HepG2 (cell line): ENCODE measurements around the gene USP25. TPM values are rescaled to one million over a fixed set of nuclear protein-coding genes. Genes with fewer than 3 reads are reported as not detected.

ENCODE experiments used
- ATAC-seq: fragments of 200-7000 bp; cut with Tn5 transposase; 3 replicates; pipeline ENCODE4 v1.9.1; 2020; ENCODE audit warnings: mild to moderate bottlenecking, moderate library complexity
- BruUV-seq: library from RNA; stranded (reverse); fragments of 400-500 nt; replicated peaks from 2 replicates; lab custom pipeline; 2021; lab: Mats Ljungman, UMichigan
- CTCF ChIA-PET: fragments of 300-600 bp; formaldehyde crosslinking; extraction: SDS; loops from one replicate; lab custom pipeline; 2021; ENCODE audit warnings: low total read pairs, inconsistent platforms, low intra/inter-chr PET ratio; lab: Yijun Ruan, JAX
- POLR2A ChIA-PET: fragments of 350-600 bp; sonication (Branson Sonifier 250); formaldehyde crosslinking; loops from one replicate; lab custom pipeline; 2020; ENCODE audit warnings: antibody characterized with exemption, inconsistent platforms; lab: Yijun Ruan, JAX
- DNase-seq: peaks from one replicate; pipeline ENCODE4 v3.0.0-alpha.2; 2015; ENCODE audit warnings: low spot score
- FAIRE-seq: peaks from 3 replicates; lab custom pipeline; 2011; peaks lifted over from hg19 to GRCh38; lab: Jason Lieb, UNC
- H2AFZ ChIP-seq: one replicate; pipeline ENCODE4 v1.6.1; 2011; ENCODE audit warnings: low read length, inconsistent platforms
- H3K27ac ChIP-seq: fragments of 300-600 bp; 3 replicates; pipeline ENCODE4 v1.8.0; 2011; ENCODE audit warnings: mixed run types, mild to moderate bottlenecking, mixed read lengths, low read length, inconsistent platforms; ENCODE audit not compliant: insufficient read depth; ENCODE audit errors: extremely low read length
- H3K27me3 ChIP-seq, 2 experiments: fragments of 200-600 bp in 1 of 2; 2 replicates in 1 of 2; 3 replicates in 1 of 2; pipeline versions ENCODE4 v1.6.0 to v1.8.0; 2011; ENCODE audit warnings: low read length in 2 of 2, mild to moderate bottlenecking in 2 of 2, moderate library complexity in 2 of 2, inconsistent platforms in 1 of 2; ENCODE audit not compliant: insufficient read depth in 2 of 2, control insufficient read depth in 1 of 2
- H3K36me3 ChIP-seq, 2 experiments: fragments of 200-600 bp in 1 of 2; replicated peaks in 1 of 2; 2 replicates in 1 of 2; 3 replicates in 1 of 2; pipeline versions ENCODE4 v1.5.1 to v1.8.0; 2011; ENCODE audit warnings: low read length in 2 of 2, inconsistent platforms in 1 of 2; ENCODE audit not compliant: insufficient read depth in 2 of 2, control insufficient read depth in 1 of 2
- H3K4me1 ChIP-seq: 2 replicates; pipeline ENCODE4 v1.5.1; 2012; ENCODE audit warnings: low read length, inconsistent platforms; ENCODE audit not compliant: insufficient read depth
- H3K4me2 ChIP-seq: 2 replicates; pipeline ENCODE4 v1.6.0; 2011; ENCODE audit warnings: low read depth, low read length, inconsistent platforms
- H3K4me3 ChIP-seq, 3 experiments: fragments of 200-600 bp in 1 of 3; sonication (generic), shearing (Covaris generic) in 1 of 3; replicated peaks in 1 of 3; 2 replicates each; pipeline ENCODE4 v1.5.1; 2011 to 2016; ENCODE audit warnings: low read length in 3 of 3, inconsistent platforms in 2 of 3, low read depth in 2 of 3, mild to moderate bottlenecking in 2 of 3, control low read depth in 1 of 3, mixed read lengths in 1 of 3; ENCODE audit not compliant: insufficient read depth in 1 of 3
- H3K79me2 ChIP-seq: one replicate; pipeline ENCODE4 v1.6.1; 2011; ENCODE audit warnings: low read length, inconsistent platforms; ENCODE audit not compliant: insufficient read depth
- H3K9ac ChIP-seq: 2 replicates; pipeline ENCODE4 v1.6.0; 2011; ENCODE audit warnings: mild to moderate bottlenecking, low read depth, low read length, inconsistent platforms; ENCODE audit not compliant: insufficient read depth
- H3K9me3 ChIP-seq: 2 replicates; pipeline ENCODE4 v1.5.1; 2012; ENCODE audit warnings: mild to moderate bottlenecking, low read length
- H4K20me1 ChIP-seq: 2 replicates; pipeline ENCODE4 v1.6.0; 2011; ENCODE audit warnings: inconsistent platforms, mild to moderate bottlenecking, low read length, moderate library complexity; ENCODE audit not compliant: insufficient read depth
- AHR ChIP-seq: IDR thresholded peaks from 2 replicates; pipeline ENCODE4 v1.6.1; 2018; ENCODE audit warnings: missing genetic modification reagents, missing compliant biosample characterization
- CHD4 ChIP-seq: fragments of 200-600 bp; sonication (generic); IDR thresholded peaks from 2 replicates; pipeline ENCODE4 v1.7.0; 2017; ENCODE audit warnings: mild to moderate bottlenecking, low read length, borderline replicate concordance
- CSRNP1 ChIP-seq: sonication (generic); formaldehyde crosslinking; IDR thresholded peaks from 2 replicates; pipeline ENCODE4 v1.8.1; 2023; ENCODE audit warnings: mild to moderate bottlenecking, missing genetic modification reagents
- EP300 ChIP-seq, 3 experiments: sonication (generic) in 1 of 3; formaldehyde crosslinking in 1 of 3; IDR thresholded peaks; 2 replicates each; pipeline versions ENCODE4 v1.5.1 to v1.6.1; 2011 to 2020; ENCODE audit warnings: low read depth in 2 of 3, low read length in 2 of 3, borderline replicate concordance in 1 of 3, improper control_type of control experiment in 1 of 3, mild to moderate bottlenecking in 1 of 3, missing genetic modification reagents in 1 of 3, moderate library complexity in 1 of 3
- FOXO1 ChIP-seq: sonication (generic); formaldehyde crosslinking; IDR thresholded peaks from 2 replicates; pipeline ENCODE4 v1.4.0; 2020; ENCODE audit warnings: missing genetic modification reagents
- GABPB1 ChIP-seq: IDR thresholded peaks from 2 replicates; pipeline ENCODE4 v1.6.1; 2016; ENCODE audit warnings: mild to moderate bottlenecking, missing genetic modification reagents, moderate library complexity, missing compliant biosample characterization
- GATAD2A ChIP-seq: IDR thresholded peaks from 2 replicates; pipeline ENCODE4 v1.6.1; 2016
- HNRNPLL ChIP-seq: fragments of 200-400 bp; formaldehyde crosslinking; IDR thresholded peaks from 2 replicates; pipeline ENCODE4 v1.6.1; 2017; ENCODE audit warnings: mild to moderate bottlenecking, low read depth, low read length; ENCODE audit not compliant: poor library complexity, severe bottlenecking
- HOXA7 ChIP-seq: sonication (generic); formaldehyde crosslinking; IDR thresholded peaks from 2 replicates; pipeline ENCODE4 v1.8.1; 2022; ENCODE audit warnings: mild to moderate bottlenecking, missing genetic modification reagents, moderate library complexity
- NFYB ChIP-seq: sonication (generic); formaldehyde crosslinking; IDR thresholded peaks from 2 replicates; pipeline ENCODE4 v1.4.0; 2020; ENCODE audit warnings: missing genetic modification reagents
- NPAS2 ChIP-seq: sonication (generic); formaldehyde crosslinking; IDR thresholded peaks from 2 replicates; pipeline ENCODE4 v1.8.0; 2022; ENCODE audit warnings: mild to moderate bottlenecking, missing genetic modification reagents, borderline replicate concordance
- NR2F2 ChIP-seq: IDR thresholded peaks from 2 replicates; pipeline ENCODE4 v1.6.1; 2012; ENCODE audit warnings: low read depth, inconsistent platforms, borderline replicate concordance
- PPARG ChIP-seq: conservative IDR thresholded peaks from 2 replicates; pipeline ENCODE4 v1.6.1; 2016; ENCODE audit warnings: missing biosample characterization, missing genetic modification reagents
- SAP130 ChIP-seq: IDR thresholded peaks from 2 replicates; pipeline ENCODE4 v1.6.1; 2016; ENCODE audit warnings: low read depth
- ZKSCAN5 ChIP-seq: sonication (generic); formaldehyde crosslinking; IDR thresholded peaks from 2 replicates; pipeline ENCODE4 v1.5.1; 2020; ENCODE audit warnings: mild to moderate bottlenecking, missing genetic modification reagents
- ZNF282 ChIP-seq: fragments of 450-650 bp; IDR thresholded peaks from 2 replicates; pipeline ENCODE4 v1.6.1; 2018; ENCODE audit not compliant: partially characterized antibody
- ZNF432 ChIP-seq: sonication (generic); formaldehyde crosslinking; IDR thresholded peaks from 2 replicates; pipeline ENCODE4 v1.5.0; 2020; ENCODE audit warnings: missing genetic modification reagents, mild to moderate bottlenecking, borderline replicate concordance
- ZNF567 ChIP-seq: sonication (generic); formaldehyde crosslinking; IDR thresholded peaks from 2 replicates; pipeline ENCODE4 v1.8.1; 2023; ENCODE audit warnings: mild to moderate bottlenecking, missing genetic modification reagents, borderline replicate concordance
- ZNF652 ChIP-seq: IDR thresholded peaks from 2 replicates; pipeline ENCODE4 v1.6.1; 2016; ENCODE audit warnings: low read depth, borderline replicate concordance
- WGBS: methylation state at CpG from one replicate; pipeline ENCODE4 v1.1.6; 2017; ENCODE audit warnings: low lambda C conversion rate; 5-methylcytosine and 5-hydroxymethylcytosine counted together
- in situ Hi-C: cut with HindIII; loops from 2 replicates; pipeline ENCODE4 v1.10.0; 2017; ENCODE audit warnings: low pct_unique_long_range_greater_than_20kb; ENCODE audit not compliant: extremely low pct_ligation_motif_present
- intact Hi-C: fragments of 100-400 bp; cut with micrococcal nuclease; formaldehyde crosslinking; loops from one replicate; pipeline ENCODE4 v1.10.0; 2022; ENCODE audit not compliant: unreplicated experiment
- polyA plus RNA-seq, 8 experiments: library from polyadenylated mRNA; depleted of rRNA in 3 of 8; stranded (reverse) in 7 of 8; unstranded in 1 of 8; fragments of >200 nt; fragmentation: Illumina TruSeq in 4 of 8; extraction: Trizol in 4 of 8; gene quantifications; 2 replicates each; pipeline versions ENCODE4 v1.2.1 to v1.2.3, GENCODE V29; 2011 to 2016; ENCODE audit warnings: low read depth in 4 of 8, missing spikeins in 1 of 8, mixed read lengths in 1 of 8; ENCODE audit not compliant: insufficient read depth in 1 of 8
- total RNA-seq, 5 experiments: library from RNA; depleted of rRNA; stranded (reverse); fragments of >200 nt; fragmentation: Illumina TruSeq; extraction: Trizol; gene quantifications; 2 replicates each; pipeline ENCODE4 v1.2.3, GENCODE V29; 2016; ENCODE audit warnings: low read depth in 1 of 5
- TF ChIP-seq, protein P1 (sequence below): IDR thresholded peaks from 2 replicates; pipeline ENCODE4 v1.6.1; 2016; ENCODE audit warnings: missing genetic modification reagents, missing compliant biosample characterization
- TF ChIP-seq, protein P2 (sequence below): sonication (generic); formaldehyde crosslinking; IDR thresholded peaks from 2 replicates; pipeline ENCODE4 v1.9.0; 2022; ENCODE audit warnings: low read depth, missing genetic modification reagents

Gene USP25
- total and polyA plus RNA-seq, 2 of the 13 experiments (the other 11 are each of a cell fraction or from before 2014, with no cell fraction given): 12.4 to 26.3 TPM

DNA sequence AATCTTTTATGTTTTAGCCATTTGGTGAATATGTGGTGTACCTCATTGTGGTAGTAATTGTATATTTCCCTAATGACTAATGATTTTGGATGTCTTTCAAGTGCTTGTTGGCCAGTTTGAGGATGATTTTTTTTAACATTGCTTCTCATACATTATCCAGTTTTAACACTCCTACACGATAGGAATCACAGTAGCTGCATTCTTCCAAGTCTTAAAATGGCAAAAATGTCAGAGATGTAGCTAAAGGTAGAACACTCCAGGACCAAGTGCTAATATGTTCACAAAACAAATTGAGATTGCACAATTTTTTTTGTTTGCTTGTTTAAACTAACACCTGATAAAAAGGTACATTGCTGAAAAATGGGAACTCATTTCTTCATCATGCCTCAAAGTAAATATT lies 11.7 kb downstream of the USP25 start (continued):
- no peak for TF ChIP-seq CSRNP1 (CRISPR knock-in tag)

DNA sequence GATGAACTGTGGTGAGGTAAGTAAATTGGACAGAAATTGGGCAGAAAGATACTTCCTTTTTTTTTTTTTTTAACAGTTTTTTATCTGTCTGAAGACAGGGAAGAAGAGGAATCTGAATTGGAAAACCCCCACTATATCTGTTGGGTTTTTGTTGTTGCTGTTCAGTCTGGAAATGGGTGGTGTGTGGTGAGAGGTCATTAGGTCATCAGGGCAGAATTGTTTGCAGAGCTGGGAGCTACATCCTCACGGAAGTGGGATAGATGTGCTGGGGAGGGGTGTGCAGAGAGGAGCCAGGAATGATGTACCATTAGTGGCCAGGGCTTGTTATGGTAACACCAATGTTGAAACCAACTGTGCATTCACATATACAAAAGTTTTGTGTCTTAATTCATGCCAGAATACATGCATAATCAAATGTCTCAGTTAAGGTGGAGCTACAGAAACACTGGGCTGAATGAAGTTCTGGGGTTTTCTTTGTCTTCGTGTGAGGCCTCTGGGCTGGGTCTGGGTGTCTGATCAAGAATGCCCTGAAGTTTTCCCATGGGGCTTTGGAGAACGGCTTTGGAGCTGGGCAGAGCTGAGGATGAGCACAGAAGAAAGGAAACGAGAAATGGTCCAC lies 12.4 kb downstream of the USP25 start:
- Histone ChIP-seq H3K4me1 (peaks cover 62% of the 10 kb centered on the region), H3K27me3 (no peaks in the 10 kb centered on the region), H2AFZ (no peak overlapping the region), H3K4me2 (no peak overlapping the region), H3K36me3 (no peaks in the 10 kb centered on the region), H3K27ac (no peak overlapping the region), H3K4me3 (no peak overlapping the region), H3K9ac (no peak overlapping the region), H3K9me3 (no peaks in the 10 kb centered on the region), H4K20me1 (peaks cover 29% of the 10 kb centered on the region), H3K79me2 (peaks cover 93% of the 10 kb centered on the region)
- POLR2A ChIA-PET: no interaction called here
- WGBS: 70% methylated on average over 4 of the region's 4 CpGs
- DNase-seq (peak; percentile 81), FAIRE-seq (peak; percentile 76), ATAC-seq (peak; percentile 93)
- BruUV-seq: no TSS peak
- in situ Hi-C loops (no loop called here), intact Hi-C loops (loop anchor here (5.0 kb wide), 1 partner anchor 50 kb away; no protein-coding TSS in a partner anchor)
- CTCF ChIA-PET: no interaction called here
- peak; percentile 19; the same call in 1 of the 2 replicates for TF ChIP-seq GABPB1 (CRISPR knock-in tag)
- peak in 1 of 2 experiments; percentile 68; a peak in 1 of 4 replicates for TF ChIP-seq EP300 (IDR thresholded peaks at IDR 0.05; ENCODE audit: low read depth in 2 of 2, low read length in 2 of 2)
- no peak for TF ChIP-seq EP300 (CRISPR knock-in tag; IDR thresholded peaks at IDR 0.05; ENCODE audit: borderline replicate concordance)
- TF ChIP-seq CHD4: no peak
- peak; percentile 50 for TF ChIP-seq SAP130 (CRISPR knock-in tag)
- TF ChIP-seq, protein P1, sequence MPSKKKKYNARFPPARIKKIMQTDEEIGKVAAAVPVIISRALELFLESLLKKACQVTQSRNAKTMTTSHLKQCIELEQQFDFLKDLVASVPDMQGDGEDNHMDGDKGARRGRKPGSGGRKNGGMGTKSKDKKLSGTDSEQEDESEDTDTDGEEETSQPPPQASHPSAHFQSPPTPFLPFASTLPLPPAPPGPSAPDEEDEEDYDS: no peak
- TF ChIP-seq AHR: no peak
- no peak for TF ChIP-seq ZKSCAN5 (CRISPR knock-in tag)
- peak; percentile 37; the same call in 1 of the 2 replicates for TF ChIP-seq FOXO1 (CRISPR knock-in tag)
- no peak for TF ChIP-seq ZNF282
- no peak for TF ChIP-seq NFYB
- TF ChIP-seq NR2F2: peak; percentile 80
- TF ChIP-seq ZNF652: no peak
- no peak for TF ChIP-seq ZNF432 (CRISPR knock-in tag)
- TF ChIP-seq HNRNPLL: no peak
- TF ChIP-seq ZNF567 (CRISPR knock-in tag): no peak
- TF ChIP-seq, protein P2, sequence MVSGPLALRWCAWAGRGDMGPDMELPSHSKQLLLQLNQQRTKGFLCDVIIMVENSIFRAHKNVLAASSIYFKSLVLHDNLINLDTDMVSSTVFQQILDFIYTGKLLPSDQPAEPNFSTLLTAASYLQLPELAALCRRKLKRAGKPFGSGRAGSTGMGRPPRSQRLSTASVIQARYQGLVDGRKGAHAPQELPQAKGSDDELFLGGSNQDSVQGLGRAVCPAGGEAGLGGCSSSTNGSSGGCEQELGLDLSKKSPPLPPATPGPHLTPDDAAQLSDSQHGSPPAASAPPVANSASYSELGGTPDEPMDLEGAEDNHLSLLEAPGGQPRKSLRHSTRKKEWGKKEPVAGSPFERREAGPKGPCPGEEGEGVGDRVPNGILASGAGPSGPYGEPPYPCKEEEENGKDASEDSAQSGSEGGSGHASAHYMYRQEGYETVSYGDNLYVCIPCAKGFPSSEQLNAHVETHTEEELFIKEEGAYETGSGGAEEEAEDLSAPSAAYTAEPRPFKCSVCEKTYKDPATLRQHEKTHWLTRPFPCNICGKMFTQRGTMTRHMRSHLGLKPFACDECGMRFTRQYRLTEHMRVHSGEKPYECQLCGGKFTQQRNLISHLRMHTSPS (CRISPR knock-in tag): no peak
- TF ChIP-seq HOXA7 (CRISPR knock-in tag): no peak
- peak; percentile 67 for TF ChIP-seq PPARG
- peak; percentile 42; the same call in 1 of the 2 replicates for TF ChIP-seq GATAD2A (CRISPR knock-in tag)
- TF ChIP-seq NPAS2 (CRISPR knock-in tag): no peak
